B cell (primary cell): ENCODE data around the gene PARVG. TPM values are rescaled to one million over a fixed set of nuclear protein-coding genes. Genes with fewer than 3 reads are reported as not detected.

ENCODE experiments used
- ATAC-seq: fragments of 200-7000 bp; cut with Tn5 transposase; one replicate; pipeline ENCODE4 v1.10.0; 2021; ENCODE audit warnings: low read depth, mild to moderate bottlenecking, moderate number of reproducible peaks, moderate library complexity
- CTCF ChIA-PET: fragments of 350-600 bp; sonication (Branson Sonifier 250); formaldehyde crosslinking; loops from one replicate; lab custom pipeline; 2021; ENCODE audit warnings: antibody characterized with exemption, inconsistent platforms; lab: Charles Lee
- POLR2A ChIA-PET: fragments of 350-600 bp; sonication (Branson Sonifier 250); formaldehyde crosslinking; loops from one replicate; lab custom pipeline; 2021; ENCODE audit warnings: antibody characterized with exemption; lab: Charles Lee
- DNase-seq: peaks from one replicate; pipeline ENCODE4 v3.0.0; 2013
- H2AFZ ChIP-seq: 2 replicates; pipeline ENCODE4 v1.6.1; 2012; ENCODE audit warnings: mild to moderate bottlenecking, low read depth, low read length; ENCODE audit not compliant: insufficient read depth, poor library complexity, severe bottlenecking
- H3K27ac ChIP-seq, 2 donors: 1 replicate in 1 of 2; 2 replicates in 1 of 2; pipeline ENCODE4 v1.5.1; 2012 to 2013; ENCODE audit warnings: low read length in 2 of 2, mild to moderate bottlenecking in 2 of 2, moderate library complexity in 1 of 2
- H3K27me3 ChIP-seq, 4 experiments: fragments of 200-600 bp in 1 of 4; sonication (generic) in 1 of 4; replicated peaks in 1 of 4; 1 replicate in 2 of 4; 2 replicates in 2 of 4; pipeline versions ENCODE4 v1.6.1 to v1.7.0; 2013 to 2016; ENCODE audit warnings: low read length in 3 of 4, mild to moderate bottlenecking in 2 of 4, mixed read lengths in 1 of 4, moderate library complexity in 1 of 4; ENCODE audit not compliant: insufficient read depth in 4 of 4, control insufficient read depth in 3 of 4; ENCODE audit errors: control extremely low read depth in 1 of 4
- H3K36me3 ChIP-seq, 2 experiments: replicated peaks in 1 of 2; 1 replicate in 1 of 2; 2 replicates in 1 of 2; pipeline versions ENCODE4 v1.6.1 to v1.7.1; 2013; ENCODE audit warnings: low read length in 1 of 2; ENCODE audit not compliant: insufficient read depth in 2 of 2, control insufficient read depth in 1 of 2; ENCODE audit errors: control extremely low read depth in 1 of 2, extremely low read depth in 1 of 2
- H3K4me1 ChIP-seq, 2 donors: fragments of 200-600 bp in 1 of 2; sonication (generic) in 1 of 2; 1 replicate in 1 of 2; 2 replicates in 1 of 2; pipeline versions ENCODE4 v1.5.1 to v1.6.1; 2013 to 2017; ENCODE audit warnings: low read length in 2 of 2; ENCODE audit not compliant: control insufficient read depth in 2 of 2, insufficient read depth in 2 of 2
- H3K4me2 ChIP-seq: replicated peaks from 2 replicates; pipeline ENCODE3; 2012; ENCODE audit warnings: mild to moderate bottlenecking, low read depth, low read length; ENCODE audit not compliant: poor library complexity, severe bottlenecking
- H3K4me3 ChIP-seq, 5 experiments: fragments of 200-600 bp in 1 of 5; sonication (generic) in 1 of 5; 1 replicate in 3 of 5; 2 replicates in 2 of 5; pipeline versions ENCODE4 v1.5.1 to v1.7.0; 2011 to 2016; ENCODE audit warnings: low read length in 4 of 5, mild to moderate bottlenecking in 4 of 5, low read depth in 2 of 5, control low read depth in 1 of 5, moderate library complexity in 1 of 5; ENCODE audit not compliant: insufficient read depth in 1 of 5; ENCODE audit errors: control extremely low read depth in 1 of 5, extremely low read depth in 1 of 5
- H3K79me2 ChIP-seq: fragments of 200-600 bp; sonication (generic); one replicate; pipeline ENCODE4 v1.6.0; 2016; ENCODE audit warnings: low read length; ENCODE audit not compliant: control insufficient read depth, insufficient read depth
- H3K9ac ChIP-seq: fragments of 200-600 bp; sonication (generic); 2 replicates; pipeline ENCODE4 v1.6.1; 2017; ENCODE audit warnings: mild to moderate bottlenecking, low read length, moderate library complexity
- H3K9me3 ChIP-seq, 3 donors: one replicate each; pipeline versions ENCODE4 v1.6.1 to v1.7.1; 2013; ENCODE audit warnings: low read length in 2 of 3; ENCODE audit not compliant: control insufficient read depth in 2 of 3, insufficient read depth in 1 of 3; ENCODE audit errors: control extremely low read depth in 1 of 3
- H4K20me1 ChIP-seq: 2 replicates; pipeline ENCODE4 v1.6.0; 2012; ENCODE audit warnings: mild to moderate bottlenecking, low read length; ENCODE audit not compliant: insufficient read depth, control insufficient read depth, poor library complexity, severe bottlenecking
- H3K27ac Mint-ChIP-seq: one replicate; pipeline ENCODE4 v1.8.0; 2021; ENCODE audit warnings: mixed read lengths
- H3K27me3 Mint-ChIP-seq: one replicate; pipeline ENCODE4 v1.8.0; 2021; ENCODE audit warnings: mixed read lengths
- H3K4me1 Mint-ChIP-seq: one replicate; pipeline ENCODE4 v1.8.0; 2021; ENCODE audit warnings: mixed read lengths
- H3K4me3 Mint-ChIP-seq: one replicate; pipeline ENCODE4 v1.8.0; 2021; ENCODE audit warnings: mixed read lengths
- H3K9me3 Mint-ChIP-seq: one replicate; pipeline ENCODE4 v1.8.0; 2022; ENCODE audit warnings: mixed read lengths; ENCODE audit not compliant: insufficient read depth
- CTCF ChIP-seq: fragments of 200-600 bp; IDR thresholded peaks from one replicate; pipeline ENCODE4 v1.8.0; 2022; ENCODE audit warnings: antibody characterized with exemption, mild to moderate bottlenecking
- EZH2 ChIP-seq: IDR thresholded peaks from 2 replicates; pipeline ENCODE4 v1.6.1; 2012; ENCODE audit warnings: borderline replicate concordance, low read depth, mild to moderate bottlenecking, moderate library complexity, low read length; ENCODE audit not compliant: insufficient read depth, poor library complexity, severe bottlenecking
- WGBS: methylation state at CpG from one replicate; pipeline ENCODE4 v1.1.5; 2013; ENCODE audit warnings: missing lambda C conversion rate; ENCODE audit not compliant: insufficient coverage; 5-methylcytosine and 5-hydroxymethylcytosine counted together
- intact Hi-C: fragments of 100-400 bp; cut with micrococcal nuclease; formaldehyde crosslinking; loops from one replicate; pipeline ENCODE4 v1.10.0; 2022
- polyA plus RNA-seq: library from polyadenylated mRNA; depleted of rRNA; stranded (reverse); fragments of >200 nt; gene quantifications from 2 replicates; pipeline ENCODE4 v1.2.3, GENCODE V29; 2012
- total RNA-seq, 2 donors: library from RNA; stranded (reverse); fragments of 120-200 nt in 1 of 2; gene quantifications; 1 replicate in 1 of 2; 2 replicates in 1 of 2; pipeline versions ENCODE4 v1.2.3 to v1.2.4, GENCODE V29; 2013 to 2022

Gene PARVG
- total and polyA plus RNA-seq, 2 donors (not counting 1 experiment from before 2014, with no cell fraction given) = 247 to 698 TPM

- H3K9ac ChIP-seq = no peak overlapping the region
- no peak overlapping the region for H3K4me2 ChIP-seq
- H3K36me3 ChIP-seq = peaks cover 0 to 73% of the 10 kb centered on the region in 2 experiments
- TF ChIP-seq CTCF (no peak), EZH2 (no peak)
- no peaks in the 10 kb centered on the region for H3K9me3 ChIP-seq
- no peaks in the 10 kb centered on the region for H3K27me3 Mint-ChIP-seq
- H3K27ac Mint-ChIP-seq = no peak overlapping the region
- CTCF ChIA-PET = no interaction called here
- POLR2A ChIA-PET = no interaction called here
- no peaks in the 10 kb centered on the region for H3K27me3 ChIP-seq
- no peaks in the 10 kb centered on the region for H3K9me3 Mint-ChIP-seq
- peaks cover 9% of the 10 kb centered on the region for H3K79me2 ChIP-seq
- peaks cover 30% of the 10 kb centered on the region for H3K4me1 Mint-ChIP-seq
- ATAC-seq (no peak), DNase-seq (no peak)
- no peak overlapping the region for H3K4me3 Mint-ChIP-seq
- peaks cover 60% of the 10 kb centered on the region for H4K20me1 ChIP-seq
- whole genome bisulfite sequencing = 94% methylated on average over 11 of the region's 11 CpGs
- H3K27ac ChIP-seq = no peak overlapping the region
- intact Hi-C loops = no loop called here
- peaks cover 19 to 28% of the 10 kb centered on the region in 2 donors for H3K4me1 ChIP-seq
- H2AFZ ChIP-seq = no peak overlapping the region
- no peak overlapping the region for H3K4me3 ChIP-seq
Observed at GRCh38 chr22:44202261-44202789, 21.6 kb downstream of the PARVG start.

GRCh38 chr22:44203203-44203602 lies 22.5 kb downstream of the PARVG start:
- no peaks in the 10 kb centered on the region for H3K9me3 ChIP-seq
- H3K36me3 ChIP-seq = peaks cover 0 to 65% of the 10 kb centered on the region in 2 experiments
- TF ChIP-seq EZH2 = no peak
- no peak for TF ChIP-seq CTCF
- no peak overlapping the region for H3K9ac ChIP-seq
- no peak overlapping the region for H3K4me2 ChIP-seq
- ChIA-PET CTCF (no interaction called here), POLR2A (no interaction called here)
- H3K27ac Mint-ChIP-seq = peak overlapping the region; percentile 8
- H3K9me3 Mint-ChIP-seq = no peaks in the 10 kb centered on the region
- H3K4me1 Mint-ChIP-seq = peaks cover 38% of the 10 kb centered on the region
- intact Hi-C loops = no loop called here
- H3K27ac ChIP-seq = no peak overlapping the region
- ATAC-seq (no peak), DNase-seq (no peak)
- H3K4me3 Mint-ChIP-seq = no peak overlapping the region
- H3K27me3 Mint-ChIP-seq = no peaks in the 10 kb centered on the region
- no peak overlapping the region for H3K4me3 ChIP-seq
- no peak overlapping the region for H2AFZ ChIP-seq
- H3K79me2 ChIP-seq = peaks cover 9% of the 10 kb centered on the region
- H3K27me3 ChIP-seq = no peaks in the 10 kb centered on the region
- 94% methylated on average over 5 of the region's 6 CpGs for WGBS
- peaks cover 25 to 36% of the 10 kb centered on the region in 2 donors for H3K4me1 ChIP-seq
- H4K20me1 ChIP-seq = peaks cover 54% of the 10 kb centered on the region
